HEK293 (cell line): ENCODE results near the gene VWA5B1.

Experiments
- CTCF ChIA-PET: fragments of 350-600 bp; formaldehyde crosslinking; extraction: SDS; loops from one replicate; lab custom pipeline; 2021; ENCODE audit warnings: antibody characterized with exemption; lab: Yijun Ruan, JAX
- POLR2A ChIA-PET: fragments of 300-600 bp; formaldehyde crosslinking; extraction: SDS; loops from one replicate; lab custom pipeline; 2020; ENCODE audit warnings: antibody characterized with exemption, inconsistent platforms; lab: Yijun Ruan, JAX
- H3K27ac ChIP-seq: fragments of 200-500 bp; sonication (Bioruptor generic); 2 replicates; pipeline ENCODE4 v1.5.1; 2014; ENCODE audit warnings: low read depth, low read length, control low read depth, inconsistent platforms; ENCODE audit errors: extremely low read depth
- H3K36me3 ChIP-seq, 2 experiments: fragments of 200-500 bp in 1 of 2; sonication (Bioruptor generic) in 1 of 2; 1 replicate in 1 of 2; 2 replicates in 1 of 2; pipeline ENCODE4 v1.5.1; 2014 to 2017; ENCODE audit warnings: inconsistent platforms in 2 of 2, low read length in 2 of 2; ENCODE audit not compliant: control insufficient read depth in 2 of 2, insufficient read depth in 1 of 2
- H3K4me1 ChIP-seq: fragments of 200-500 bp; sonication (Bioruptor generic); 2 replicates; pipeline ENCODE4 v1.5.1; 2014; ENCODE audit warnings: mild to moderate bottlenecking, low read length, inconsistent platforms; ENCODE audit not compliant: control insufficient read depth, insufficient read depth
- H3K4me3 ChIP-seq: 2 replicates; pipeline ENCODE4 v1.5.1; 2011; ENCODE audit warnings: low read depth, mild to moderate bottlenecking, control low read depth, low read length, moderate library complexity
- H3K9me3 ChIP-seq: fragments of 200-500 bp; sonication (Bioruptor generic); 2 replicates; pipeline ENCODE4 v1.5.1; 2014; ENCODE audit warnings: low read depth, low read length, inconsistent platforms; ENCODE audit not compliant: control insufficient read depth, insufficient read depth
- GLI2 ChIP-seq: fragments of 450-650 bp; formaldehyde crosslinking; IDR thresholded peaks from 2 replicates; pipeline ENCODE4; 2017; ENCODE audit warnings: missing biosample characterization, missing genetic modification characterization, low read depth, borderline replicate concordance
- GLIS1 ChIP-seq: fragments of 450-650 bp; formaldehyde crosslinking; IDR thresholded peaks from 2 replicates; pipeline ENCODE4 v1.5.1; 2016; ENCODE audit warnings: missing biosample characterization, missing genetic modification characterization
- SCRT1 ChIP-seq: fragments of 450-650 bp; formaldehyde crosslinking; IDR thresholded peaks from 2 replicates; pipeline ENCODE4 v1.5.1; 2016; ENCODE audit warnings: missing biosample characterization, missing genetic modification characterization, borderline replicate concordance
- SCRT2 ChIP-seq: fragments of 450-650 bp; formaldehyde crosslinking; IDR thresholded peaks from 2 replicates; pipeline ENCODE4 v1.5.1; 2016; ENCODE audit warnings: missing biosample characterization, missing genetic modification characterization
- SP7 ChIP-seq: fragments of 450-650 bp; formaldehyde crosslinking; IDR thresholded peaks from 2 replicates; pipeline ENCODE4 v1.5.1; 2016; ENCODE audit warnings: missing biosample characterization, missing genetic modification characterization
- ZFHX2 ChIP-seq: fragments of 450-650 bp; formaldehyde crosslinking; conservative IDR thresholded peaks from 2 replicates; pipeline ENCODE4 v1.5.1; 2016; ENCODE audit warnings: missing biosample characterization, missing genetic modification characterization
- ZNF23 ChIP-seq: fragments of 450-650 bp; formaldehyde crosslinking; IDR thresholded peaks from 2 replicates; pipeline ENCODE4 v1.5.1; 2016; ENCODE audit warnings: missing biosample characterization, missing genetic modification characterization, borderline replicate concordance
- ZNF248 ChIP-seq: fragments of 450-650 bp; formaldehyde crosslinking; IDR thresholded peaks from 2 replicates; pipeline ENCODE4 v1.5.1; 2017; ENCODE audit warnings: missing biosample characterization, missing genetic modification characterization
- ZNF37A ChIP-seq: fragments of 450-650 bp; IDR thresholded peaks from 2 replicates; pipeline ENCODE4 v1.5.1; 2018; ENCODE audit warnings: missing biosample characterization, missing genetic modification characterization
- ZNF449 ChIP-seq: fragments of 450-650 bp; formaldehyde crosslinking; IDR thresholded peaks from 2 replicates; pipeline ENCODE4 v1.5.1; 2017; ENCODE audit warnings: missing biosample characterization, mild to moderate bottlenecking, missing genetic modification characterization, moderate library complexity
- ZNF518A ChIP-seq: fragments of 450-650 bp; formaldehyde crosslinking; conservative IDR thresholded peaks from 2 replicates; pipeline ENCODE4 v1.5.1; 2016; ENCODE audit warnings: low read depth, missing biosample characterization, missing genetic modification characterization
- ZNF571 ChIP-seq: fragments of 450-650 bp; formaldehyde crosslinking; IDR thresholded peaks from 2 replicates; pipeline ENCODE4 v1.5.0; 2017; ENCODE audit warnings: missing biosample characterization, missing genetic modification characterization
- ZNF596 ChIP-seq: fragments of 450-650 bp; IDR thresholded peaks from 2 replicates; pipeline ENCODE4 v1.5.0; 2018; ENCODE audit warnings: missing biosample characterization, mild to moderate bottlenecking, missing genetic modification characterization, moderate library complexity
- ZNF600 ChIP-seq: fragments of 450-650 bp; formaldehyde crosslinking; IDR thresholded peaks from 2 replicates; pipeline ENCODE4 v1.5.1; 2016; ENCODE audit warnings: missing biosample characterization, missing genetic modification characterization
- ZNF621 ChIP-seq: fragments of 450-650 bp; formaldehyde crosslinking; IDR thresholded peaks from 2 replicates; pipeline ENCODE4 v1.5.1; 2017; ENCODE audit warnings: missing biosample characterization, missing genetic modification characterization
- ZNF654 ChIP-seq: fragments of 450-650 bp; formaldehyde crosslinking; IDR thresholded peaks from 2 replicates; pipeline ENCODE4 v1.5.1; 2016; ENCODE audit warnings: low read depth, missing biosample characterization, missing genetic modification characterization
- ZNF658 ChIP-seq: fragments of 450-650 bp; formaldehyde crosslinking; IDR thresholded peaks from 2 replicates; pipeline ENCODE4; 2016; ENCODE audit warnings: missing biosample characterization, missing genetic modification characterization
- TF ChIP-seq, protein P1 (sequence below): fragments of 450-650 bp; formaldehyde crosslinking; IDR thresholded peaks from 2 replicates; pipeline ENCODE4 v1.5.1; 2016; ENCODE audit warnings: missing biosample characterization, missing genetic modification characterization
- TF ChIP-seq, protein P2 (sequence below): fragments of 450-650 bp; formaldehyde crosslinking; IDR thresholded peaks from 2 replicates; pipeline ENCODE4 v1.5.1; 2016; ENCODE audit warnings: missing biosample characterization, missing genetic modification characterization, borderline replicate concordance
- TF ChIP-seq, protein P3 (sequence below): fragments of 450-650 bp; formaldehyde crosslinking; IDR thresholded peaks from 2 replicates; pipeline ENCODE4 v1.5.1; 2016; ENCODE audit warnings: missing biosample characterization, missing genetic modification characterization
- TF ChIP-seq, protein P4 (sequence below): fragments of 450-650 bp; formaldehyde crosslinking; IDR thresholded peaks from 2 replicates; pipeline ENCODE4 v1.5.1; 2016; ENCODE audit warnings: missing biosample characterization, missing genetic modification characterization

Gene VWA5B1

DNA sequence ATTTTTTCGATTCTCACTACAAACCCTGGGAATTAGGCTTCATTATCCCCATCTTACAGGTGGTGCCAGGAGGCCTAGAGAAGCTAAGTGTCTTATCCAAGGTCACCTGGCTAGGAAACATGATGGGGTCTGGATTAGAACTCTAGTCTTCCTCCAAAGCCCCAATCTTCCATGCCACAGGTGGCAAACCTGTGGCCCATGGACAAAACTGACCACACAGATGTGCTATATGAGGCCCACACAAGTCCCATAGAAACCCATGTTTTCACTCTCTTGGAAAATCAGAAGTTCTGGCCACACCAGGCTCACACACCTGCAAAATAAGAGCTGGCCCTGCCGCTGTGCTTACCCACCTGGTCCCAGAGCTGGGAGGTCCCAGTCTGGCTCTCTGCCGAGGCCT is 21.6 kb downstream of the VWA5B1 start:
- POLR2A ChIA-PET, result no interaction called here
- TF ChIP-seq ZNF600 (no peak), SCRT1 (peak; percentile 91), ZNF621 (tag by site-specific recombination) (no peak), GLIS1 (no peak), SCRT2 (tag by site-specific recombination) (peak; percentile 65), ZNF658 (tag by site-specific recombination) (no peak)
- TF ChIP-seq, protein P1, sequence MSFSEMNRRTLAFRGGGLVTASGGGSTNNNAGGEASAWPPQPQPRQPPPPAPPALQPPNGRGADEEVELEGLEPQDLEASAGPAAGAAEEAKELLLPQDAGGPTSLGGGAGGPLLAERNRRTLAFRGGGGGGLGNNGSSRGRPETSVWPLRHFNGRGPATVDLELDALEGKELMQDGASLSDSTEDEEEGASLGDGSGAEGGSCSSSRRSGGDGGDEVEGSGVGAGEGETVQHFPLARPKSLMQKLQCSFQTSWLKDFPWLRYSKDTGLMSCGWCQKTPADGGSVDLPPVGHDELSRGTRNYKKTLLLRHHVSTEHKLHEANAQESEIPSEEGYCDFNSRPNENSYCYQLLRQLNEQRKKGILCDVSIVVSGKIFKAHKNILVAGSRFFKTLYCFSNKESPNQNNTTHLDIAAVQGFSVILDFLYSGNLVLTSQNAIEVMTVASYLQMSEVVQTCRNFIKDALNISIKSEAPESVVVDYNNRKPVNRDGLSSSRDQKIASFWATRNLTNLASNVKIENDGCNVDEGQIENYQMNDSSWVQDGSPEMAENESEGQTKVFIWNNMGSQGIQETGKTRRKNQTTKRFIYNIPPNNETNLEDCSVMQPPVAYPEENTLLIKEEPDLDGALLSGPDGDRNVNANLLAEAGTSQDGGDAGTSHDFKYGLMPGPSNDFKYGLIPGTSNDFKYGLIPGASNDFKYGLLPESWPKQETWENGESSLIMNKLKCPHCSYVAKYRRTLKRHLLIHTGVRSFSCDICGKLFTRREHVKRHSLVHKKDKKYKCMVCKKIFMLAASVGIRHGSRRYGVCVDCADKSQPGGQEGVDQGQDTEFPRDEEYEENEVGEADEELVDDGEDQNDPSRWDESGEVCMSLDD (tag by site-specific recombination), result no peak

DNA sequence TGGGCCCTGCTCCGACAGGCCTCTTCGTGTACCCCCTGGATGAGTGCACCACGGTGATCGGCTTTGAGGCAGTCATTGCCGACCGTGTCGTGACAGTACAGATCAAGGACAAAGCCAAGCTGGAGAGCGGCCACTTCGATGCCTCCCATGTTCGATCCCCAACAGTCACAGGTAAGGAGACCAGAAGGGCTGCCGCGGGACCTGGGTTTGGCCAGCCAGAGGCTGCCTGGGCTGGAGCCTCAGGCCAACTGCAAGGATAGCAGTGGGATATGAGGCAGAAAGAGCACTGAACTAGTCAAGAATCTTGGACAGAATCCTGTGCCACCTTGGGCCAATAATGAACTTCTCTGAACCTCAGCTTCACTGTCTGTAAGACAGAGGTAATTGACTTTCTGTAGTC is 22.1 kb downstream of the VWA5B1 start:
- no peaks in the 10 kb centered on the region for H3K36me3 ChIP-seq
- TF ChIP-seq, protein P2, sequence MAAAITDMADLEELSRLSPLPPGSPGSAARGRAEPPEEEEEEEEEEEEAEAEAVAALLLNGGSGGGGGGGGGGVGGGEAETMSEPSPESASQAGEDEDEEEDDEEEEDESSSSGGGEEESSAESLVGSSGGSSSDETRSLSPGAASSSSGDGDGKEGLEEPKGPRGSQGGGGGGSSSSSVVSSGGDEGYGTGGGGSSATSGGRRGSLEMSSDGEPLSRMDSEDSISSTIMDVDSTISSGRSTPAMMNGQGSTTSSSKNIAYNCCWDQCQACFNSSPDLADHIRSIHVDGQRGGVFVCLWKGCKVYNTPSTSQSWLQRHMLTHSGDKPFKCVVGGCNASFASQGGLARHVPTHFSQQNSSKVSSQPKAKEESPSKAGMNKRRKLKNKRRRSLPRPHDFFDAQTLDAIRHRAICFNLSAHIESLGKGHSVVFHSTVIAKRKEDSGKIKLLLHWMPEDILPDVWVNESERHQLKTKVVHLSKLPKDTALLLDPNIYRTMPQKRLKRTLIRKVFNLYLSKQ (tag by site-specific recombination), result no peak
- TF ChIP-seq, protein P3, sequence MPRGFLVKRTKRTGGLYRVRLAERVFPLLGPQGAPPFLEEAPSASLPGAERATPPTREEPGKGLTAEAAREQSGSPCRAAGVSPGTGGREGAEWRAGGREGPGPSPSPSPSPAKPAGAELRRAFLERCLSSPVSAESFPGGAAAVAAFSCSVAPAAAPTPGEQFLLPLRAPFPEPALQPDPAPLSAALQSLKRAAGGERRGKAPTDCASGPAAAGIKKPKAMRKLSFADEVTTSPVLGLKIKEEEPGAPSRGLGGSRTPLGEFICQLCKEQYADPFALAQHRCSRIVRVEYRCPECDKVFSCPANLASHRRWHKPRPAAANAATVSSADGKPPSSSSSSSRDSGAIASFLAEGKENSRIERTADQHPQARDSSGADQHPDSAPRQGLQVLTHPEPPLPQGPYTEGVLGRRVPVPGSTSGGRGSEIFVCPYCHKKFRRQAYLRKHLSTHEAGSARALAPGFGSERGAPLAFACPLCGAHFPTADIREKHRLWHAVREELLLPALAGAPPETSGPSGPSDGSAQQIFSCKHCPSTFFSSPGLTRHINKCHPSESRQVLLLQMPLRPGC (tag by site-specific recombination), result no peak
- TF ChIP-seq ZNF248 (tag by site-specific recombination) (no peak), ZFHX2 (tag by site-specific recombination) (no peak), SP7 (tag by site-specific recombination) (no peak), ZNF654 (tag by site-specific recombination) (no peak), GLI2 (no peak), ZNF23 (tag by site-specific recombination) (no peak), ZNF518A (tag by site-specific recombination) (no peak), ZNF571 (tag by site-specific recombination) (no peak), ZNF449 (tag by site-specific recombination) (no peak), ZNF37A (tag by site-specific recombination) (no peak), ZNF596 (no peak)
- TF ChIP-seq, protein P4, sequence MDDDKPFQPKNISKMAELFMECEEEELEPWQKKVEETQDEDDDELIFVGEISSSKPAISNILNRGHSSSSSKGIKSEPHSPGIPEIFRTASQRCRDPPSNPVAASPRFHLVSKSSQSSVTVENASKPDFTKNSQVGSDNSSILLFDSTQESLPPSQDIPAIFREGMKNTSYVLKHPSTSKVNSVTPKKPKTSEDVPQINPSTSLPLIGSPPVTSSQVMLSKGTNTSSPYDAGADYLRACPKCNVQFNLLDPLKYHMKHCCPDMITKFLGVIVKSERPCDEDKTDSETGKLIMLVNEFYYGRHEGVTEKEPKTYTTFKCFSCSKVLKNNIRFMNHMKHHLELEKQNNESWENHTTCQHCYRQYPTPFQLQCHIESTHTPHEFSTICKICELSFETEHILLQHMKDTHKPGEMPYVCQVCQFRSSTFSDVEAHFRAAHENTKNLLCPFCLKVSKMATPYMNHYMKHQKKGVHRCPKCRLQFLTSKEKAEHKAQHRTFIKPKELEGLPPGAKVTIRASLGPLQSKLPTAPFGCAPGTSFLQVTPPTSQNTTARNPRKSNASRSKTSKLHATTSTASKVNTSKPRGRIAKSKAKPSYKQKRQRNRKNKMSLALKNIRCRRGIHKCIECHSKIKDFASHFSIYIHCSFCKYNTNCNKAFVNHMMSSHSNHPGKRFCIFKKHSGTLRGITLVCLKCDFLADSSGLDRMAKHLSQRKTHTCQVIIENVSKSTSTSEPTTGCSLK, result no peak
- H3K27ac ChIP-seq, result no peak overlapping the region
- ChIA-PET CTCF (interaction anchor here (0.6 to 1.1 kb wide), 4 partner anchors 23 to 171 kb away, joined by 3 to 4 read pairs (median 3); no protein-coding TSS in a partner anchor), POLR2A (no interaction called here)
- H3K9me3 ChIP-seq, result no peaks in the 10 kb centered on the region
- H3K4me1 ChIP-seq, result no peaks in the 10 kb centered on the region
- no peak overlapping the region for H3K4me3 ChIP-seq

More for the DNA sequence above, 21.6 kb downstream of the VWA5B1 start:
- no peaks in the 10 kb centered on the region for H3K9me3 ChIP-seq
- H3K4me1 ChIP-seq, result no peaks in the 10 kb centered on the region
- H3K4me3 ChIP-seq, result no peak overlapping the region
- CTCF ChIA-PET, result interaction anchor here (0.6 to 1.1 kb wide), 4 partner anchors 23 to 172 kb away, joined by 3 to 4 read pairs (median 3); no protein-coding TSS in a partner anchor
- no peaks in the 10 kb centered on the region for H3K36me3 ChIP-seq
- no peak overlapping the region for H3K27ac ChIP-seq
